B cell (primary cell): ENCODE data around the gene STAM. TPM values are rescaled to one million over a fixed set of nuclear protein-coding genes. Genes with fewer than 3 reads are reported as not detected.

ENCODE experiments used
- ATAC-seq: fragments of 200-7000 bp; cut with Tn5 transposase; one replicate; pipeline ENCODE4 v1.10.0; 2021; ENCODE audit warnings: low read depth, mild to moderate bottlenecking, moderate number of reproducible peaks, moderate library complexity
- CTCF ChIA-PET: fragments of 350-600 bp; sonication (Branson Sonifier 250); formaldehyde crosslinking; loops from one replicate; lab custom pipeline; 2021; ENCODE audit warnings: antibody characterized with exemption, inconsistent platforms; lab: Charles Lee
- POLR2A ChIA-PET: fragments of 350-600 bp; sonication (Branson Sonifier 250); formaldehyde crosslinking; loops from one replicate; lab custom pipeline; 2021; ENCODE audit warnings: antibody characterized with exemption; lab: Charles Lee
- DNase-seq: peaks from one replicate; pipeline ENCODE4 v3.0.0; 2013
- H2AFZ ChIP-seq: 2 replicates; pipeline ENCODE4 v1.6.1; 2012; ENCODE audit warnings: mild to moderate bottlenecking, low read depth, low read length; ENCODE audit not compliant: insufficient read depth, poor library complexity, severe bottlenecking
- H3K27ac ChIP-seq, 2 donors: 1 replicate in 1 of 2; 2 replicates in 1 of 2; pipeline ENCODE4 v1.5.1; 2012 to 2013; ENCODE audit warnings: low read length in 2 of 2, mild to moderate bottlenecking in 2 of 2, moderate library complexity in 1 of 2
- H3K27me3 ChIP-seq, 4 experiments: fragments of 200-600 bp in 1 of 4; sonication (generic) in 1 of 4; replicated peaks in 1 of 4; 1 replicate in 2 of 4; 2 replicates in 2 of 4; pipeline versions ENCODE4 v1.6.1 to v1.7.0; 2013 to 2016; ENCODE audit warnings: low read length in 3 of 4, mild to moderate bottlenecking in 2 of 4, mixed read lengths in 1 of 4, moderate library complexity in 1 of 4; ENCODE audit not compliant: insufficient read depth in 4 of 4, control insufficient read depth in 3 of 4; ENCODE audit errors: control extremely low read depth in 1 of 4
- H3K36me3 ChIP-seq, 2 experiments: replicated peaks in 1 of 2; 1 replicate in 1 of 2; 2 replicates in 1 of 2; pipeline versions ENCODE4 v1.6.1 to v1.7.1; 2013; ENCODE audit warnings: low read length in 1 of 2; ENCODE audit not compliant: insufficient read depth in 2 of 2, control insufficient read depth in 1 of 2; ENCODE audit errors: control extremely low read depth in 1 of 2, extremely low read depth in 1 of 2
- H3K4me1 ChIP-seq, 2 donors: fragments of 200-600 bp in 1 of 2; sonication (generic) in 1 of 2; 1 replicate in 1 of 2; 2 replicates in 1 of 2; pipeline versions ENCODE4 v1.5.1 to v1.6.1; 2013 to 2017; ENCODE audit warnings: low read length in 2 of 2; ENCODE audit not compliant: control insufficient read depth in 2 of 2, insufficient read depth in 2 of 2
- H3K4me2 ChIP-seq: replicated peaks from 2 replicates; pipeline ENCODE3; 2012; ENCODE audit warnings: mild to moderate bottlenecking, low read depth, low read length; ENCODE audit not compliant: poor library complexity, severe bottlenecking
- H3K4me3 ChIP-seq, 5 experiments: fragments of 200-600 bp in 1 of 5; sonication (generic) in 1 of 5; 1 replicate in 3 of 5; 2 replicates in 2 of 5; pipeline versions ENCODE4 v1.5.1 to v1.7.0; 2011 to 2016; ENCODE audit warnings: low read length in 4 of 5, mild to moderate bottlenecking in 4 of 5, low read depth in 2 of 5, control low read depth in 1 of 5, moderate library complexity in 1 of 5; ENCODE audit not compliant: insufficient read depth in 1 of 5; ENCODE audit errors: control extremely low read depth in 1 of 5, extremely low read depth in 1 of 5
- H3K79me2 ChIP-seq: fragments of 200-600 bp; sonication (generic); one replicate; pipeline ENCODE4 v1.6.0; 2016; ENCODE audit warnings: low read length; ENCODE audit not compliant: control insufficient read depth, insufficient read depth
- H3K9ac ChIP-seq: fragments of 200-600 bp; sonication (generic); 2 replicates; pipeline ENCODE4 v1.6.1; 2017; ENCODE audit warnings: mild to moderate bottlenecking, low read length, moderate library complexity
- H3K9me3 ChIP-seq, 3 donors: one replicate each; pipeline versions ENCODE4 v1.6.1 to v1.7.1; 2013; ENCODE audit warnings: low read length in 2 of 3; ENCODE audit not compliant: control insufficient read depth in 2 of 3, insufficient read depth in 1 of 3; ENCODE audit errors: control extremely low read depth in 1 of 3
- H4K20me1 ChIP-seq: 2 replicates; pipeline ENCODE4 v1.6.0; 2012; ENCODE audit warnings: mild to moderate bottlenecking, low read length; ENCODE audit not compliant: insufficient read depth, control insufficient read depth, poor library complexity, severe bottlenecking
- H3K27ac Mint-ChIP-seq: one replicate; pipeline ENCODE4 v1.8.0; 2021; ENCODE audit warnings: mixed read lengths
- H3K27me3 Mint-ChIP-seq: one replicate; pipeline ENCODE4 v1.8.0; 2021; ENCODE audit warnings: mixed read lengths
- H3K4me1 Mint-ChIP-seq: one replicate; pipeline ENCODE4 v1.8.0; 2021; ENCODE audit warnings: mixed read lengths
- H3K4me3 Mint-ChIP-seq: one replicate; pipeline ENCODE4 v1.8.0; 2021; ENCODE audit warnings: mixed read lengths
- H3K9me3 Mint-ChIP-seq: one replicate; pipeline ENCODE4 v1.8.0; 2022; ENCODE audit warnings: mixed read lengths; ENCODE audit not compliant: insufficient read depth
- EZH2 ChIP-seq: IDR thresholded peaks from 2 replicates; pipeline ENCODE4 v1.6.1; 2012; ENCODE audit warnings: borderline replicate concordance, low read depth, mild to moderate bottlenecking, moderate library complexity, low read length; ENCODE audit not compliant: insufficient read depth, poor library complexity, severe bottlenecking
- WGBS: methylation state at CpG from one replicate; pipeline ENCODE4 v1.1.5; 2013; ENCODE audit warnings: missing lambda C conversion rate; ENCODE audit not compliant: insufficient coverage; 5-methylcytosine and 5-hydroxymethylcytosine counted together
- intact Hi-C: fragments of 100-400 bp; cut with micrococcal nuclease; formaldehyde crosslinking; loops from one replicate; pipeline ENCODE4 v1.10.0; 2022
- polyA plus RNA-seq: library from polyadenylated mRNA; depleted of rRNA; stranded (reverse); fragments of >200 nt; gene quantifications from 2 replicates; pipeline ENCODE4 v1.2.3, GENCODE V29; 2012
- total RNA-seq, 2 donors: library from RNA; stranded (reverse); fragments of 120-200 nt in 1 of 2; gene quantifications; 1 replicate in 1 of 2; 2 replicates in 1 of 2; pipeline versions ENCODE4 v1.2.3 to v1.2.4, GENCODE V29; 2013 to 2022
- TF ChIP-seq, protein P1 (sequence below): fragments of 200-600 bp; IDR thresholded peaks from one replicate; pipeline ENCODE4 v1.8.0; 2022; ENCODE audit warnings: antibody characterized with exemption, mild to moderate bottlenecking

Gene STAM
- total and polyA plus RNA-seq, 2 donors (not counting 1 experiment from before 2014, with no cell fraction given), result 9.1 to 35.1 TPM

DNA sequence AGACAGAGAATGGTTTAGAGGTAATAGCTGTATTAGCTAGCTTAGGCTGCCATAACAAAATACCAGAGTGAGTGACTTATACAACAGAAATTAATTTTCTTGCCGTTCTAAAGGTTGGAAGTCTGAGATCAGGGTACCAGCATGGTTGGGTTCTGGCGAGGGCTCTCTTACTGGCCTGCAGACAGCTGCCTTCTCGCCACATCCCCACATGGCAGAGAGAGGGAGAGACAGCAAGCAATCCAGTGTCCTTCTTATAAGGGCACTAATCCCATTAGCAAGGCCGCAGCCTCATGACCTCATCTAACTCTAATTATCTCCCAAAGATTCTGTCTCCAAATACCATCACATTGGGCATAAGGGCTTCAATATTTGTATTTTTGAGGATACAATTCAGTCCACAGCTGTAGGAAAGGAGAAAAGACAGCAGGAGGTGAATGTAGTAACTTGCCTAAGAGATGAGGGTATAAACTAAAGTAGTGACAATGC is 3.6 kb upstream of the STAM start:
- no peak overlapping the region for H3K4me3 Mint-ChIP-seq
- ChIA-PET POLR2A (no interaction called here), CTCF (no interaction called here)
- TF ChIP-seq, protein P1, sequence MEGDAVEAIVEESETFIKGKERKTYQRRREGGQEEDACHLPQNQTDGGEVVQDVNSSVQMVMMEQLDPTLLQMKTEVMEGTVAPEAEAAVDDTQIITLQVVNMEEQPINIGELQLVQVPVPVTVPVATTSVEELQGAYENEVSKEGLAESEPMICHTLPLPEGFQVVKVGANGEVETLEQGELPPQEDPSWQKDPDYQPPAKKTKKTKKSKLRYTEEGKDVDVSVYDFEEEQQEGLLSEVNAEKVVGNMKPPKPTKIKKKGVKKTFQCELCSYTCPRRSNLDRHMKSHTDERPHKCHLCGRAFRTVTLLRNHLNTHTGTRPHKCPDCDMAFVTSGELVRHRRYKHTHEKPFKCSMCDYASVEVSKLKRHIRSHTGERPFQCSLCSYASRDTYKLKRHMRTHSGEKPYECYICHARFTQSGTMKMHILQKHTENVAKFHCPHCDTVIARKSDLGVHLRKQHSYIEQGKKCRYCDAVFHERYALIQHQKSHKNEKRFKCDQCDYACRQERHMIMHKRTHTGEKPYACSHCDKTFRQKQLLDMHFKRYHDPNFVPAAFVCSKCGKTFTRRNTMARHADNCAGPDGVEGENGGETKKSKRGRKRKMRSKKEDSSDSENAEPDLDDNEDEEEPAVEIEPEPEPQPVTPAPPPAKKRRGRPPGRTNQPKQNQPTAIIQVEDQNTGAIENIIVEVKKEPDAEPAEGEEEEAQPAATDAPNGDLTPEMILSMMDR, result no peak
- DNase-seq, result no peak
- Histone ChIP-seq H3K27me3 (no peaks in the 10 kb centered on the region), H2AFZ (no peak overlapping the region), H3K36me3 (no peaks in the 10 kb centered on the region), H3K4me3 (no peak overlapping the region), H3K79me2 (peaks cover 26% of the 10 kb centered on the region), H3K4me2 (no peak overlapping the region), H4K20me1 (peaks cover under 1% of the 10 kb centered on the region), H3K9me3 (no peaks in the 10 kb centered on the region), H3K27ac (no peak overlapping the region), H3K4me1 (peaks cover 18 to 19% of the 10 kb centered on the region in 2 donors), H3K9ac (no peak overlapping the region)
- peaks cover 20% of the 10 kb centered on the region for H3K4me1 Mint-ChIP-seq
- WGBS, result 100% methylated on average over 1 of the region's 4 CpGs
- intact Hi-C loops, result loop anchor here (5.0 kb wide), 3 partner anchors 42 to 823 kb away; partner anchors contain the start of genes RSU1 and VIM
- H3K27me3 Mint-ChIP-seq, result no peaks in the 10 kb centered on the region
- H3K27ac Mint-ChIP-seq, result no peak overlapping the region
- ATAC-seq, result no peak
- H3K9me3 Mint-ChIP-seq, result peaks cover 1% of the 10 kb centered on the region

DNA sequence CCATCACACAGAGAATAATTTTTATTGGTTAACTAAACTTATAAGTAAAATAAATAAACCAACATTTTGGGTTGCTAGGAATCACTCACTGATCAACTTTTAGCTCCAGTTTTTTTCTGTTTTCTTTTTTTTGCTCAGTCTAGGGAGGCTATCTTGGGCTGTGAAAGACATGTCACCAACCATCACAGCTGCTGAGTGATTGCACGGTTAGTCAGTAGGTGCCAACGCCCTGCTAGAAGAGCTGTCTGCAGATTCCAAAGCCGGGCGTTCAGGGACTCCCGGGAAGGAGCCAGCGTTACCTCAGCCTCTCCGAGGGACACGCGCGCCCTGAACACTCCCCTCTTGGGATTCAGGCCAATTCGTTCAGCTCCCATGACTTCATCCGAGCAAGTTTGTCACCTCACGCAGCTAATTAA is 604 bp upstream of the STAM start:
- Histone ChIP-seq H3K4me2 (peak overlapping the region; percentile 76), H3K36me3 (no peaks in the 10 kb centered on the region), H3K4me1 (peaks cover 35 to 43% of the 10 kb centered on the region in 2 donors), H3K4me3 (peak overlapping the region; percentile 71 to 99 (median 86)), H3K27ac (peak overlapping the region; percentile 96 to 99), H4K20me1 (peaks cover 16% of the 10 kb centered on the region), H3K79me2 (peaks cover 55% of the 10 kb centered on the region), H3K27me3 (no peaks in the 10 kb centered on the region), H3K9me3 (peaks cover 0 to 2% (median 0%) of the 10 kb centered on the region in 3 donors), H3K9ac (peak overlapping the region; percentile 89), H2AFZ (peak overlapping the region; percentile 94)
- H3K9me3 Mint-ChIP-seq, result peaks cover 5% of the 10 kb centered on the region
- peak overlapping the region; percentile 98 for H3K4me3 Mint-ChIP-seq
- no peaks in the 10 kb centered on the region for H3K27me3 Mint-ChIP-seq
- H3K27ac Mint-ChIP-seq, result peak overlapping the region; percentile 100
- POLR2A ChIA-PET, result interaction anchor here (0.5 to 1.0 kb wide), 2 partner anchors 9 to 63 kb away, joined by 3 to 8 read pairs; no protein-coding TSS in a partner anchor
- CTCF ChIA-PET, result interaction anchor here (0.6 to 1.8 kb wide), 11 partner anchors 8 to 414 kb away, joined by 3 to 10 read pairs (median 3); no protein-coding TSS in a partner anchor
- TF ChIP-seq EZH2, result no peak
- TF ChIP-seq, protein P1, result no peak
- 0% methylated on average over 10 of the region's 13 CpGs for WGBS
- DNase-seq, result no peak
- intact Hi-C loops, result loop anchor here (5.0 kb wide), 3 partner anchors 39 to 826 kb away; partner anchors contain the start of genes RSU1 and VIM
- peaks cover 45% of the 10 kb centered on the region for H3K4me1 Mint-ChIP-seq
- ATAC-seq, result peak; percentile 2
